SJCRH30 (cell line): ENCODE measurements around the gene HYAL2. TPM values are rescaled to one million over a fixed set of nuclear protein-coding genes. Genes with fewer than 3 reads are reported as not detected.

Experiments
- DNase-seq, 2 experiments: peaks; one replicate each; pipeline ENCODE4 v3.0.0-alpha.2; 2015 to 2020
- H3K27ac ChIP-seq: fragments of 250-450 bp; sonication (Bioruptor Pico); 2 replicates; pipeline ENCODE4 v1.5.1; 2020; ENCODE audit warnings: mild to moderate bottlenecking, moderate library complexity
- H3K27me3 ChIP-seq: fragments of 250-450 bp; sonication (Bioruptor Pico); 2 replicates; pipeline ENCODE4 v1.5.1; 2020; ENCODE audit warnings: mild to moderate bottlenecking, moderate library complexity
- H3K36me3 ChIP-seq: fragments of 250-450 bp; sonication (Bioruptor Pico); 2 replicates; pipeline ENCODE4 v1.5.1; 2020; ENCODE audit warnings: mild to moderate bottlenecking, moderate library complexity
- H3K4me1 ChIP-seq: fragments of 250-450 bp; sonication (Bioruptor Pico); 2 replicates; pipeline ENCODE4 v1.5.1; 2020; ENCODE audit warnings: mild to moderate bottlenecking, moderate library complexity
- H3K4me3 ChIP-seq: fragments of 250-450 bp; sonication (Bioruptor Pico); 2 replicates; pipeline ENCODE4 v1.5.1; 2020; ENCODE audit warnings: mild to moderate bottlenecking, moderate library complexity
- H3K9me3 ChIP-seq: fragments of 250-450 bp; sonication (Bioruptor Pico); replicated peaks from 2 replicates; pipeline ENCODE4 v1.5.1; 2020; ENCODE audit warnings: mild to moderate bottlenecking, moderate library complexity
- total RNA-seq: library from RNA; depleted of rRNA; stranded (reverse); fragments of >200 nt; shearing (Covaris generic); gene quantifications from 2 replicates; pipeline ENCODE4 v1.2.3, GENCODE V29; 2014

The HYAL2 gene
- total RNA-seq, 1 experiment from 2014 or later, result 47.2 TPM

DNA sequence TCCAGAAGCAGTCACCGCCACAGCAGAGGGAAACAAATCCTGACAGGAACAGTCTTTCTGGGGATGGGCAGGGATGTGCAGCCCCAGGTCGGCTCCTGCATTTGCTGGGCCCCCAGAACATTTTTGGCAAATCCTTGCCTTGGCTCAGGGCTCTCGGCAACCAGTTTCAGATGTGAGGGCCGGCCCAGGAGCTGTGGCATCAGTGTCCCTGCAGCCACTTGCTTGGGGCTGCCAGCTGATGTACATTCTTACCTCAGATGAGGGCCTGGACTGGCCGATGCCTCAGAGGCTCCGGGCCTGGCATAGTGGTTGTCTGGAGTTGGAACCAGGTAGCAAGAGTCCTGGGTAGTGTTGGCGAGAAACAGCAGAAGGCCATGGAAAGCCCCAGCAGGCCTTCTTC, 32.3 kb upstream of the HYAL2 start:
- Histone ChIP-seq H3K36me3 (peaks cover 11% of the 10 kb centered on the region), H3K4me1 (peaks cover 3% of the 10 kb centered on the region)
- DNase-seq, result no peak

DNA sequence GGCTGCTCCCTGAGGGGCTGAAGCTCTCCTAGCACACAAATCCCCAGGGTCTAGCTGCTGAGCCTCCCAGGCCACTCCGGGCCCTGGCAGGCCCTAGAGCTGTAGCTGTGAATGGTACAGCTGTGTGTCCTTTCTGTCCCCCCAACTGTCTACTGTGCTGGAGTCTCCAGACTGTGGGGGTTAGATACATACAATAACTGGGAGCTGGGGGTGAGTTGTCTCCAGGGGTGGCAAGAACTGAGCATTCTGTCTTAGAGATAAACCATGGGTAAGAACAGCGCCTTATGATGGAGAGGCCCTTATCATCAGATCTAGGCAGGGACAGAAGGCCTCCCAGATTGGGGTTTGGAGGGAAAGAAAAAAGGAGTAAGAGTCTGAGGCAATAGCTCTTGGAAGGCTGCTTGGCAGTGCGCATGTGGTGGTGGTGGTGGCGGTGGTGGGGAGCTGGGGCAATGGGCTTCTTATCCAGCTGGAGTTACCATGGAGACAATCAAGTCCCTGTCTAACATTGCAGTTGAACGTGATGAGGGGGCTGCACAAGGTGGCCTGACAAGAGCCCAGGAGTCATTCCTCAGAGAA, 31.7 kb upstream of the HYAL2 start:
- no peak for DNase-seq
- no peaks in the 10 kb centered on the region for H3K9me3 ChIP-seq
- H3K4me1 ChIP-seq, result peaks cover 3% of the 10 kb centered on the region
- no peak overlapping the region for H3K4me3 ChIP-seq
- no peaks in the 10 kb centered on the region for H3K27me3 ChIP-seq
- peaks cover 11% of the 10 kb centered on the region for H3K36me3 ChIP-seq
- no peak overlapping the region for H3K27ac ChIP-seq

More for the DNA sequence above, 32.3 kb upstream of the HYAL2 start:
- no peaks in the 10 kb centered on the region for H3K9me3 ChIP-seq
- H3K27ac ChIP-seq, result no peak overlapping the region
- H3K27me3 ChIP-seq, result no peaks in the 10 kb centered on the region
- no peak overlapping the region for H3K4me3 ChIP-seq

- no peaks in the 10 kb centered on the region for H3K27me3 ChIP-seq
- H3K36me3 ChIP-seq, result peaks cover 11% of the 10 kb centered on the region
- H3K4me1 ChIP-seq, result peaks cover 3% of the 10 kb centered on the region
Observed at GRCh38 chr3:50353245-50354004, 30.9 kb upstream of the HYAL2 start.

DNA sequence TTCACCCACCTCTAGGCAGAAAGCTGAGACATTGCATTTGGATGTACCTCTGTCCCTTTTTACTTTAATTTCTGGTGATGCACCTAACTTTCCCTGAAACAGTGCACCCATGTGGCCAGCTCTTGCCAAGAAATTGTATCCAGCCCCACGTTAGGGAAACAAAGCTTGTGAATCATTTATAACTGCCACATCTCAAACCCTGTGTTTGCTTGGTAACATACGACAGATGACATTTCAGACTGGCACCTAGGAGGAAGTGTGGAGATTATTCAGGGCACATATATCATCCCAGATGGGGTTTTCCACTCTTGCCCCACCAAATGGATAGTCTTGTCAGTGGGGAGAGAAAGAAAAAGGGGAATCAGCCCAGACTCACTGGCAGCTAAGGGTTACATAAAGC, 30.2 kb upstream of the HYAL2 start:
- DNase-seq, result no peak
- Histone ChIP-seq H3K9me3 (no peaks in the 10 kb centered on the region), H3K27ac (no peak overlapping the region), H3K4me1 (peaks cover 3% of the 10 kb centered on the region), H3K27me3 (no peaks in the 10 kb centered on the region), H3K4me3 (no peak overlapping the region), H3K36me3 (peaks cover 11% of the 10 kb centered on the region)

More at GRCh38 chr3:50353245-50354004, 30.9 kb upstream of the HYAL2 start:
- Histone ChIP-seq H3K4me3 (no peak overlapping the region), H3K9me3 (no peaks in the 10 kb centered on the region), H3K27ac (no peak overlapping the region)
- no peak for DNase-seq

GRCh38 chr3:50351323-50351697, 28.8 kb upstream of the HYAL2 start:
- Histone ChIP-seq H3K36me3 (peaks cover 8% of the 10 kb centered on the region; the same call in 1 of the 2 replicates), H3K9me3 (no peaks in the 10 kb centered on the region), H3K27ac (no peak overlapping the region), H3K27me3 (no peaks in the 10 kb centered on the region), H3K4me3 (peak overlapping the region; percentile 75), H3K4me1 (no peaks in the 10 kb centered on the region)
- no peak for DNase-seq

DNA sequence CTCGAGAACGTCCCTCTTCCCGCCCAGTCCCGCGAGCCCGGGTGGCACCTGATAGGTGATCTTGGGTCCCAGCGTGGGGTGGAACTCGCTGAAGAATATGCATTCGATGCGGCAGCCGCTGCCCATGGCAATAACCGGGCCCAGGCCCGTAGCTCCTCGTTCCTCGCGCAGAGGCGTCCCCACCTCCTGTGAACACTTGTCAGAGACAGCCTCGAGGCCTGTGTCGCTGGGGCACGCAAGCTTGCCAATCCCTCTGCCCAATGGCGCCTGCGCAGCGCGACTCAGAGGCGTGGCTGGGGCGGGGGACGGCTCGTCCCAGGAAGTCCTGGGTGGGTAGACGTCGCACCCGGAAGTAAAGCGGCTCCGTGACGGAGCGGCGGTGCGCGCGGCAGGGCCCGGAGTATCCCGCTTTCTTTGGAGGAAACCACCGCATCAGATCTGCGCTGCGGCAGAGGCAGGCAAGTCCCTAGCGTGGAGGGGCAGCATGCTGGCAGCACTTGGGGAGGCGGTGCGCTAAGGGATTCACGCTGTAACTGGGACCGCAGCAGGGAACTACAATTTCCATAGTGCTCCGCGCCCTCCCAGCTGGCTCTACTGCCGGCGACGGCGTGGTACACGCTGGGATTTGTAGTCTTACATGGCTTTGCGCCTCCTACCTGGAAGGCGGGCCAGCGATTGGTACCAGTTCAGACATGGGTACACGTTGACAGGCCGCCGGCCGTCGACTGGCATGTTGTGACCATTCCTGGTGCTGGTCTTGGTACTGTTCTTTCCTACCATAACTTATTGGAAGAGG, 28.2 kb upstream of the HYAL2 start, which contains the start of the genes CYB561D2 and NPRL2:
TSS of gene CYB561D2 (plus strand) at position 336 of the 796 bp plus-strand sequence. CDS start 572 bp downstream, outside the sequence.
TSS of gene NPRL2 (minus strand) at position 249 of the 796 bp plus-strand sequence. CDS start at position 126, 123 bp downstream.
- Histone ChIP-seq H3K36me3 (peaks cover 8% of the 10 kb centered on the region; the same call in 1 of the 2 replicates), H3K4me1 (no peaks in the 10 kb centered on the region), H3K27ac (peak within 1 kb of the TSS; percentile 64), H3K27me3 (no peaks in the 10 kb centered on the region), H3K4me3 (peak within 1 kb of the TSS; percentile 75), H3K9me3 (no peaks in the 10 kb centered on the region)
- DNase-seq, result peak; percentile 95 to 96

DNA sequence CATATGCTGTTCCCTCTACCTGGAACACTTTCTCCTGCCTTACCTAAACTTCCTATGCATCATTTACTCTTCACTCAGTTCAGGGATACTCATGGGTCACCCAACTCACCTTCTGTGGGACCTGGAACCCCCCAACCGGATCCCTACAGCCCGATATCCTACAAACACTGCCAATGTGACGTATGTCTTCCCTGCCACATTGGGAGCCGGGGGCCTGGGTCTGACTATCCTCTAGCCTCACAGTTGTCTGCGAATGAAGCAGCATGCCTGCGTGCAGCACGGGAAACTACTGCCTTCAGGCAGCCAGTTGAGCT, 27.6 kb upstream of the HYAL2 start:
- no peak for DNase-seq
- Histone ChIP-seq H3K4me1 (no peaks in the 10 kb centered on the region), H3K9me3 (no peaks in the 10 kb centered on the region), H3K4me3 (peak overlapping the region; percentile 75), H3K27ac (peak overlapping the region; percentile 64), H3K27me3 (no peaks in the 10 kb centered on the region), H3K36me3 (peaks cover 8% of the 10 kb centered on the region; the same call in 1 of the 2 replicates)

DNA sequence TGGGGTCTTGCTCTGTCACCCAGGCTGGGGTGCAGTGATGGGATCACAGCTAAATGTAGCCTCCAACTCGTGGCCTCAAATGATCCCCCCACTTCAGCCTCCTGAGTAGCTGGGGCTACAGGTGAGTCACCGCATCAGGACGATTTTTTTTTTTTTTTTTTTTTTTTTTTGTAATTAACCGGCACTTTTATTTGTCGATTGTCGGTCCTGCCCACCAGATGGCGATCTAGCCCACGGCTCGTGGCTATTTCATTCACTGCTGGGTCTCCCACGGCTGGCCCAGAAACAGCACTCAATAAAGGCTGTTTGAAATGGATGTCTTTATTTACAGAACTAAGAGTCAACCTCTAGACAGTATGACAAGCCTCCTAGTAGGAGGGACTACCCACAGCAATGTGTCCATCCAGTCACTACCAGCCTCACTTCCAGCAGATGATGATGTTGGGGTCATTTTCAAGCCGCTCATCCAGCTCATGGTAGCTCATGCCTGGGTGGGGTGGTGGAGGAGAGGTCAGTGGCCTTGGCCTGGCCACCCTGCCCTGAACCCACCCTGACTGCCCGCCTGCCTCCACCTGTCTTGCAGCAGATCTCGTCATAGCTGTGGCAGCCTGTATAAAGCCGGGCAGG, 24.8 kb upstream of the HYAL2 start:
- no peaks in the 10 kb centered on the region for H3K27me3 ChIP-seq
- H3K4me3 ChIP-seq, result no peak overlapping the region
- peak; percentile 63 to 78 for DNase-seq
- H3K9me3 ChIP-seq, result no peaks in the 10 kb centered on the region
- H3K36me3 ChIP-seq, result no peaks in the 10 kb centered on the region
- no peaks in the 10 kb centered on the region for H3K4me1 ChIP-seq
- H3K27ac ChIP-seq, result no peak overlapping the region

DNA sequence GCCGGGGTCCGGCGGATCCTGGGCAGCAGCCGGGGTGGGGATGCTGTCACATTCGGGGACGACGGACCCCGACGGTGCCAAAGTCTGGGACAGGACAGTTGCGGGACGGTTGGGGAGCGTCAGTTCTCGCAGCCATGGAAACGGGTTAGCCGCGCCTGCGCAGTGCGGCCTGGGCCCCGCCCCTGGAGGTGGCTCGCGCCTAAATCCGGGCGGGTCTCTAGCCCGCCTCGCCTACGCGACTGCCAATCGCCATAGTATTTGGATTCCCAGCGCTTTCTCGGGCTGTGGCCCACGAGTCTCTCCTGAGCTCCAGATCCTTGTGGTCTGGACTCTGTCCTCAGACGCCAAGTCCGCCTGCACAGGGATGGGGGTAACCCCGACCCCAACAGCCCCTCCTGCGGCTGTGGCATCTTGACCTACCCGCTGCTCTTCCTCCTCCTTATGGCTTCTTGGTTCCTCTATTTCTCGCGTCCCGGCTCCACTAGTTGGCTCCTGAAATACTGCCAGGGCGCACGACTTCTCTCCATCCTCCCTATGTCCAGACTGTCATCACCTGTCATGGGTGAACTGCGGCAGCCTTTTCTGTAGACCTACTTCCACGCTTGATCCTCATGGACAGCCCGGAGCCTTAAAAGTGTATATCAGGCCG, 23.2 kb upstream of the HYAL2 start, which contains the start of gene ZMYND10:
TSS of gene ZMYND10 (minus strand) at position 147 of the 649 bp plus-strand sequence. CDS start 153 bp downstream, outside the sequence.
- peak; percentile 30 to 37 for DNase-seq
- no peaks in the 10 kb centered on the region for H3K4me1 ChIP-seq

DNA sequence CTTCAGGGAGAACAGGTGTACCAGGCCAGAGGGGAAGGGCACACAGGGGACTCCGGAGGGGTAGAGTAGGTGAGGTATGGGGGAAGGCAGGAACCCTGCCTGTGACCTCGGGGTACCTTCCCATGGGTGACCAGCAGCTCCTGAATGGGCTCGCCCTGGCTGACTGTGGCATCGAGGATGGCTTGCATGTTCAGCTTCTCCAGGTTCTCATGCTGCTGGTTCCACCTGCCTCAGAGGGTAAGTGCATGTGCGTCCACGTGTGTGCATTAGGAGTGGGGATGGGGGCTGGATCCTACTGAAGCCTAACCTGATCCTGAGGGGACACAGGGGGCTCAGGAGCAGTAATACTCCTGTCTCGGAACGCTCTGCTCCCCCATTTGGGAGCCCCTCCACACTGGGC, 22.5 kb upstream of the HYAL2 start:
- no peak for DNase-seq
- Histone ChIP-seq H3K36me3 (no peaks in the 10 kb centered on the region), H3K27ac (no peak overlapping the region), H3K4me1 (no peaks in the 10 kb centered on the region), H3K4me3 (no peak overlapping the region), H3K27me3 (no peaks in the 10 kb centered on the region), H3K9me3 (no peaks in the 10 kb centered on the region)

More for the DNA sequence above, 23.2 kb upstream of the HYAL2 start, which contains the start of gene ZMYND10:
- Histone ChIP-seq H3K27ac (no peak within 1 kb of the TSS), H3K27me3 (no peaks in the 10 kb centered on the region), H3K36me3 (no peaks in the 10 kb centered on the region), H3K4me3 (peak within 1 kb of the TSS; percentile 23; the same call in 1 of the 2 replicates), H3K9me3 (no peaks in the 10 kb centered on the region)

GRCh38 chr3:50342813-50343633, 20.5 kb upstream of the HYAL2 start:
- DNase-seq, result no peak
- no peak overlapping the region for H3K4me3 ChIP-seq
- H3K36me3 ChIP-seq, result no peaks in the 10 kb centered on the region
- H3K4me1 ChIP-seq, result no peaks in the 10 kb centered on the region
- H3K27ac ChIP-seq, result no peak overlapping the region
- no peaks in the 10 kb centered on the region for H3K27me3 ChIP-seq
- H3K9me3 ChIP-seq, result no peaks in the 10 kb centered on the region

- DNase-seq, result no peak
- no peaks in the 10 kb centered on the region for H3K4me1 ChIP-seq
- no peaks in the 10 kb centered on the region for H3K36me3 ChIP-seq
- H3K27ac ChIP-seq, result no peak overlapping the region
- H3K9me3 ChIP-seq, result no peaks in the 10 kb centered on the region
- no peak overlapping the region for H3K4me3 ChIP-seq
- no peaks in the 10 kb centered on the region for H3K27me3 ChIP-seq
Observed at GRCh38 chr3:50341996-50342650, 19.6 kb upstream of the HYAL2 start.

GRCh38 chr3:50341537-50341936, 19.0 kb upstream of the HYAL2 start:
- no peaks in the 10 kb centered on the region for H3K36me3 ChIP-seq
- H3K4me1 ChIP-seq, result no peaks in the 10 kb centered on the region
- no peak overlapping the region for H3K27ac ChIP-seq
- no peaks in the 10 kb centered on the region for H3K9me3 ChIP-seq
- H3K27me3 ChIP-seq, result no peaks in the 10 kb centered on the region
- H3K4me3 ChIP-seq, result no peak overlapping the region
- no peak for DNase-seq
